ENCODE data around the gene KRT10.

- TF ChIP-seq, protein P1, sequence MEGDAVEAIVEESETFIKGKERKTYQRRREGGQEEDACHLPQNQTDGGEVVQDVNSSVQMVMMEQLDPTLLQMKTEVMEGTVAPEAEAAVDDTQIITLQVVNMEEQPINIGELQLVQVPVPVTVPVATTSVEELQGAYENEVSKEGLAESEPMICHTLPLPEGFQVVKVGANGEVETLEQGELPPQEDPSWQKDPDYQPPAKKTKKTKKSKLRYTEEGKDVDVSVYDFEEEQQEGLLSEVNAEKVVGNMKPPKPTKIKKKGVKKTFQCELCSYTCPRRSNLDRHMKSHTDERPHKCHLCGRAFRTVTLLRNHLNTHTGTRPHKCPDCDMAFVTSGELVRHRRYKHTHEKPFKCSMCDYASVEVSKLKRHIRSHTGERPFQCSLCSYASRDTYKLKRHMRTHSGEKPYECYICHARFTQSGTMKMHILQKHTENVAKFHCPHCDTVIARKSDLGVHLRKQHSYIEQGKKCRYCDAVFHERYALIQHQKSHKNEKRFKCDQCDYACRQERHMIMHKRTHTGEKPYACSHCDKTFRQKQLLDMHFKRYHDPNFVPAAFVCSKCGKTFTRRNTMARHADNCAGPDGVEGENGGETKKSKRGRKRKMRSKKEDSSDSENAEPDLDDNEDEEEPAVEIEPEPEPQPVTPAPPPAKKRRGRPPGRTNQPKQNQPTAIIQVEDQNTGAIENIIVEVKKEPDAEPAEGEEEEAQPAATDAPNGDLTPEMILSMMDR (conservative IDR thresholded peaks at IDR 0.05; ENCODE audit: low read depth, low read length): no peak
- TF ChIP-seq EZH2 (IDR thresholded peaks at IDR 0.05; ENCODE audit: low read length, unreplicated experiment) (no peak), EZH2phosphoT487 (IDR thresholded peaks at IDR 0.05; ENCODE audit: borderline replicate concordance, low read length) (no peak)
These were observed 28.6 kb downstream of the KRT10 start for GRCh38 chr17:40793832-40794231.
